ENCODE results near the gene CTIF. TPM values are rescaled to one million over a fixed set of nuclear protein-coding genes. Genes with fewer than 3 reads are reported as not detected.

Gene CTIF
- total RNA-seq, 2 donors from 2014 or later: 6.1 to 7.3 TPM

- no peak for ATAC-seq
- no peak for DNase-seq
- Mint-ChIP-seq H3K4me3 (no peak overlapping the region), H3K27me3 (no peaks in the 10 kb centered on the region), H3K36me3 (ENCODE audit: low read depth) (no peaks in the 10 kb centered on the region), H3K27ac (no peak overlapping the region), H3K4me1 (peaks cover 21% of the 10 kb centered on the region)
- H3K9me3 ChIP-seq (ENCODE audit: control insufficient read depth, low read length, poor library complexity, severe bottlenecking): no peaks in the 10 kb centered on the region
These were observed 251.5 kb downstream of the CTIF start for GRCh38 chr18:48790226-48790863.

DNA sequence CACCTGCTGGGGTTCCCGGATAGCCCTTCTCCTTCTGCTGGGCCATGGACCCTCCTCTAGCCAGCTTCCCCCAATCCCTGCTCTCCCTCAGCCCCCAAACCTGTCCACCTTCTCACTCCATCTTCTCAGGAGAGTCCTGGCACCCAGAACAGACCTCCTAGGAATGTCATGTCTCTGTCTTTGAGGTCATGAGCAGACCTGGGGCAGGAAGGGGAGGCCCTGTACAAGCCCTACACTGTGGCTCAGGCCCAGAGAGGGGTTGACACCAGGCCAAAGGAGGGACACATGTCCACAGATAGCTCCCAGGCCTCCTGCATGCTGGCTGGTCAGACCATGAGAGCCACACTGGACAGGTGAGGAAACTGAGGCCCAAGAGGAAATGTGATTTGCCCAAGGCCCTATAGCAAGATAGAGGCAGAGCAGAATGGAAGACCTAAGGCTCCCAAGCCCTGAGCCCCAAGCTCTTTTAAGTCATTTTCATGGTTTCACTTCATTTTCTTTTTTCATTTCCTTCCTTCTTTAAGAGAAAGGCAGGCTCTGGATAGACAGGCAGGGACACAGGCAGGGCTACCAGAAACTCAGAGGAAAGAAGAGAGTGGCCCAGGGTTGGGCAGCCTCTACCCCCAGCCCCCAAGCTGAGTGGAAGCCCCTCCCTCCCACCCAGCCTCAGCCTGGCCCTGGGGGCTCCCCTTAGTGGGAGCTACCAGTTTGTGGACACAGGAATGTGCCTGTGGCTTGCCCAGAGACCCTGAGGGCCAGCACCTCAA is 252.2 kb downstream of the CTIF start:
- no peaks in the 10 kb centered on the region for H3K9me3 ChIP-seq (ENCODE audit: control insufficient read depth, low read length, poor library complexity, severe bottlenecking)
- Mint-ChIP-seq H3K4me3 (no peak overlapping the region), H3K4me1 (peaks cover 21% of the 10 kb centered on the region), H3K27me3 (no peaks in the 10 kb centered on the region), H3K27ac (peak overlapping the region; percentile 25), H3K36me3 (ENCODE audit: low read depth) (no peaks in the 10 kb centered on the region)
- no peak for DNase-seq
- ATAC-seq: no peak

GRCh38 chr18:48791636-48792105 is 252.8 kb downstream of the CTIF start:
- DNase-seq (no peak), ATAC-seq (no peak)
- H3K27me3 Mint-ChIP-seq: no peaks in the 10 kb centered on the region
- H3K36me3 Mint-ChIP-seq (ENCODE audit: low read depth): no peaks in the 10 kb centered on the region
- no peak overlapping the region for H3K4me3 Mint-ChIP-seq
- peaks cover 18% of the 10 kb centered on the region for H3K4me1 Mint-ChIP-seq
- H3K27ac Mint-ChIP-seq: peak overlapping the region; percentile 25
- no peaks in the 10 kb centered on the region for H3K9me3 ChIP-seq (ENCODE audit: control insufficient read depth, low read length, poor library complexity, severe bottlenecking)

DNA sequence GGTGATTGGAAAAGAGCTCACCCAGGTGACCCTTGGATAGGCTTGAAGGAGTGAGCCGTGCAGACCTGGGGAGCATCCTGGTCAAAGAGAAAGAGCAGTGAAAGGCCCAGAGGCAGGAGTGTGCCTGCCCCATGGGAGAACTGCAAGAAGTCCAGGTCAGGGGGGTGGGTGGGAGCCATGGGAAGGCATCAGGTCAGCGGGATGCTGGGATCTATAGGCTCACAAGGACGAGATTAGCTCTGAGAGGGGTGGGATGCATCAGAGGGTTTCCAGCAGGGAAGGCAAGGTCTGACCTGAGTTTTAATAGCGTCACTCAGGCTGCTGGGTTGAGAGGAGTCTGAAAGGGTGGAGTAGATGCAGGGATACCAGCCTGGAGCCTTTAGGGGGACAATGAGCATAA is 253.3 kb downstream of the CTIF start:
- H3K27ac Mint-ChIP-seq: peak overlapping the region; percentile 25
- H3K9me3 ChIP-seq (ENCODE audit: control insufficient read depth, low read length, poor library complexity, severe bottlenecking): no peaks in the 10 kb centered on the region
- H3K4me1 Mint-ChIP-seq: peaks cover 14% of the 10 kb centered on the region
- ATAC-seq: no peak
- peak in 1 of 3 donors; percentile 1 for DNase-seq
- no peaks in the 10 kb centered on the region for H3K36me3 Mint-ChIP-seq (ENCODE audit: low read depth)
- no peak overlapping the region for H3K4me3 Mint-ChIP-seq
- H3K27me3 Mint-ChIP-seq: no peaks in the 10 kb centered on the region

DNA sequence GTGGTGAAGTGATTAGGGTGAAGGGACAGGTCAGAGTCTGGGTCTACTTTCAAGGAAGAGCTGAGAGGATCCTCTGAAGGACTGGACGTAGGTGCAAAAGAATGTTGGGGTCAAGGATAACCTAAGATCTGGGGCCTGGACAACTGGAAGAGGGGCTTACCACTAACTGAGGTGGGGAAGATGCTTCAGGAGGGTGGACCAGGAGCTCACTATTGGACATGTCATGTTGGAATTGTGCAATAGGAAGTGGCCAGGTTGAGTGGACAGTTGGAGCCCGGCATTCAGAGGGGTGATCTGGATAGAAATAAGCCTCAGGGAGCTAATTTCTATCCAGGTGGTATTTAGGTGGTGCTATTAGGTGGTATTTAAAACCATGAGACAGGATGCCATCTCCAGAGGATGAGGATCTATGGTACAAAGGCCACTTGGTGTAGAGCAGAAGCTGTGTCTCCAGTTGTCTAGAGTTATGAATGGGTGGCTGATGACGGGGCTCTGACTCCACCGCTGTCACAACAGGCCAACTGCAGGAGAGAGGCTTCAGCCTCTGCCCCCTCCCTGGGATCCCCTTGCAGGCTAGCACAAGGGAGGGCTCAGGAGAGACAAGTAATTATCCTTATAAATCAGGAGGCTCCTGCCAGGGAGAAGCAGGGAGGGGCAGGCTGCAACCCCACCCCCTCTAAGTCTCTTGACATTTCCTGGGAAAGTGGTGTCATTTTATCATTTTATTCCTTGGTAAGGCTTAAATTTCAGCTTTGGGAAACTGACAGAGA is 254.0 kb downstream of the CTIF start:
- Mint-ChIP-seq H3K4me1 (peaks cover 13% of the 10 kb centered on the region), H3K36me3 (ENCODE audit: low read depth) (no peaks in the 10 kb centered on the region), H3K4me3 (no peak overlapping the region), H3K27me3 (no peaks in the 10 kb centered on the region), H3K27ac (no peak overlapping the region)
- ATAC-seq: no peak
- DNase-seq: no peak
- no peaks in the 10 kb centered on the region for H3K9me3 ChIP-seq (ENCODE audit: control insufficient read depth, low read length, poor library complexity, severe bottlenecking)

DNA sequence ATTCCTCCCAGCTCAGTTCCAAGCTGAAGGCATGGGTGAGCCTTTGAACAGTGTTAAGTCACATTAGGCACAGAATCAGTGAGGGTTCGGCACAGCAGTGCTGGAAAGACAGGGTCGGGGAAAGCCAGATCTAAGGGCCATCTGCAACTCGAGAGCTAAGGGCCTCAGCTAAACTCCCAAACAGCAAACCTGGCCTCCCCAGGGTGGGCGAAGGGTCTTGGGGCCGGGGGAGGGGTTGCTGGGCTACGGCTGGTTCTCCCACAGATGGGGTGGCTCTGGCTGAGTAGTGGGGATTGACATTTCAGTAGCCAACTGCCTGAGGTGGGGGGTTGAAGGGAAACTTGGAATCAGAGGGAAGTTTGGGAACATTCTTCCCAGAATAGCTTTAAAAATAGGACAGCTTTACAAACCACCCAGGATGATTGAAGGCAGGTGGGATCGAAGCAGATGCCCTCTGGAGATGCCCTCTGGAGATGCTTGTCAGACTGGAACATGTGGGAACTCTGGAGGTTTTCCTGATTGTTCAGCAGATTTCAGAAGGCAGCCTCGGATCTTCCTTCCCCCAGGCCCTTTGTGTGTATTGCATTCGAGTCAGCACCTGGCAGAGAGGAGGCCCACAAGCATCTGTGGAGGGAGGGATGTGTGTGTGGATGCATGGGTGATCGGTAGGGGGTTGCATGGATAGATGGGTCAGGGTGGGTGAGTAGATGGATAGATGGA is 255.6 kb downstream of the CTIF start:
- Mint-ChIP-seq H3K27ac (no peak overlapping the region), H3K4me1 (peaks cover 15% of the 10 kb centered on the region), H3K4me3 (no peak overlapping the region), H3K36me3 (ENCODE audit: low read depth) (no peaks in the 10 kb centered on the region), H3K27me3 (no peaks in the 10 kb centered on the region)
- H3K9me3 ChIP-seq (ENCODE audit: control insufficient read depth, low read length, poor library complexity, severe bottlenecking): no peaks in the 10 kb centered on the region
- no peak for ATAC-seq
- DNase-seq: peak in 1 of 3 donors; percentile 1

- H3K27ac Mint-ChIP-seq: no peak overlapping the region
- H3K36me3 Mint-ChIP-seq (ENCODE audit: low read depth): no peaks in the 10 kb centered on the region
- DNase-seq (peak in 1 of 3 donors; percentile 6), ATAC-seq (no peak)
- peaks cover 19% of the 10 kb centered on the region for H3K4me1 Mint-ChIP-seq
- H3K9me3 ChIP-seq (ENCODE audit: control insufficient read depth, low read length, poor library complexity, severe bottlenecking): no peaks in the 10 kb centered on the region
- H3K27me3 Mint-ChIP-seq: no peaks in the 10 kb centered on the region
- no peak overlapping the region for H3K4me3 Mint-ChIP-seq
These were observed 256.9 kb downstream of the CTIF start for GRCh38 chr18:48795696-48796095.

DNA sequence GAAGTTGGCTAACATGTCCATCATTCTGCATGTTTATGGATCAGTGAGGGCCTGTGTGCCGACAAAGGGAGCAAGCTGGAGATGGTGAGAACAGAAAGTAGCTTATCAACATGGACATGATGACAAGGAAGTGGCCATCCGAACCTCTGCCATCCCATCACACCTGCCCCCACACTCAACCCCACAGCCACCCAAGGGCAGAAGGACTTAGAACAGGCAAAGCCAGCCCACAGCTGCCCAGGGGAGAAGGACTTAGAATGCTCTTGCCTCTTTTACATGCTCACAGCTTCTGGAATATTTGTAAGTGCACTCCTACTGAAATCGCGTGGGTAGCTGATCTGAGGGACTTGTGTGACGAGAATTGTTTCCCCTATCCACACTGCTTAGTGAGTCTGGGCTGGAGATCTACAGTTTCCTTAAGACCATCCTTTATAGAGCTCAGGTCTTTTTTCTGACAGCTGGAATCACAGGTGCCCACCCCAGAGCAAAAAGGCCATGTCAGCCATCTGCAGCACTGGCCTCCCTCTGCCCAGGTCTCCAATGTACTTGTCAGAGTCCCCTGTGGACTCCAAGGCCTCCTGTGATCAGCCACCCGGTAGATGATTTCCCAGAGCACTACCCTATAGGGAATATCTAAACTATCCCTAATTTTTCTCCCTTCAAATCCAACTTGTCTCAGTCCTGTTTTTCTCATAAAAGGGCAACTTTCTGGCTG is 257.8 kb downstream of the CTIF start:
- H3K27ac Mint-ChIP-seq: no peak overlapping the region
- H3K36me3 Mint-ChIP-seq (ENCODE audit: low read depth): no peaks in the 10 kb centered on the region

DNA sequence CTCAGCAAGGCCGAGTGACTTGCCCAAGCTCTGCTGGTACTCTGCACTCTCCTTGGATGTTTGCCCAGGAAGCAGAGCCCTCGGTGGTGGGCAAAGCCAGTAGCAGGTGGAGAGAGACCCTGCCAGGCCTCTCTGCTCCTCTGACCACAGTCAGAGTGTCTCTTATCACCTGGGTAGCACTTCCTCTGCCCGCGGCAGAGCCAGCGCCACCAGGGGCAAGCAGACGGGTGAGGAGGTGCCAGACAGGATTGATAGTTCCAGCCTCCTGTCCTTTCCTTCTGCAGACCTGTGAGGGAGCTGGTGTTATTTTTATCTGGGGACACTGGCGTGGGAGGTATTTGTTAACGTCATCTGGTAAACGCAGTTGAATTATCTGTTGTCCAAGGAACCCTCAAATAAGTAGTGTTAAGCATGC is 259.0 kb downstream of the CTIF start:
- no peaks in the 10 kb centered on the region for H3K27me3 Mint-ChIP-seq
- H3K4me3 Mint-ChIP-seq: no peak overlapping the region
- H3K4me1 Mint-ChIP-seq: peaks cover 15% of the 10 kb centered on the region
- DNase-seq (peak in 1 of 3 donors; percentile 4), ATAC-seq (no peak)
- no peaks in the 10 kb centered on the region for H3K36me3 Mint-ChIP-seq (ENCODE audit: low read depth)
- no peaks in the 10 kb centered on the region for H3K9me3 ChIP-seq (ENCODE audit: control insufficient read depth, low read length, poor library complexity, severe bottlenecking)
- H3K27ac Mint-ChIP-seq: peak overlapping the region; percentile 6

More for the DNA sequence above, 257.8 kb downstream of the CTIF start:
- Mint-ChIP-seq H3K27me3 (no peaks in the 10 kb centered on the region), H3K4me1 (peaks cover 18% of the 10 kb centered on the region), H3K4me3 (no peak overlapping the region)
- no peaks in the 10 kb centered on the region for H3K9me3 ChIP-seq (ENCODE audit: control insufficient read depth, low read length, poor library complexity, severe bottlenecking)
- DNase-seq: peak in 1 of 3 donors; percentile 4
- no peak for ATAC-seq

- H3K27ac Mint-ChIP-seq: peak overlapping the region; percentile 16
- H3K4me1 Mint-ChIP-seq: peaks cover 18% of the 10 kb centered on the region
- no peaks in the 10 kb centered on the region for H3K36me3 Mint-ChIP-seq (ENCODE audit: low read depth)
- H3K4me3 Mint-ChIP-seq: no peak overlapping the region
- ATAC-seq (no peak), DNase-seq (peak in 1 of 3 donors; percentile 6)
- no peaks in the 10 kb centered on the region for H3K9me3 ChIP-seq (ENCODE audit: control insufficient read depth, low read length, poor library complexity, severe bottlenecking)
- H3K27me3 Mint-ChIP-seq: no peaks in the 10 kb centered on the region
These were observed 259.8 kb downstream of the CTIF start for GRCh38 chr18:48798334-48799245.

DNA sequence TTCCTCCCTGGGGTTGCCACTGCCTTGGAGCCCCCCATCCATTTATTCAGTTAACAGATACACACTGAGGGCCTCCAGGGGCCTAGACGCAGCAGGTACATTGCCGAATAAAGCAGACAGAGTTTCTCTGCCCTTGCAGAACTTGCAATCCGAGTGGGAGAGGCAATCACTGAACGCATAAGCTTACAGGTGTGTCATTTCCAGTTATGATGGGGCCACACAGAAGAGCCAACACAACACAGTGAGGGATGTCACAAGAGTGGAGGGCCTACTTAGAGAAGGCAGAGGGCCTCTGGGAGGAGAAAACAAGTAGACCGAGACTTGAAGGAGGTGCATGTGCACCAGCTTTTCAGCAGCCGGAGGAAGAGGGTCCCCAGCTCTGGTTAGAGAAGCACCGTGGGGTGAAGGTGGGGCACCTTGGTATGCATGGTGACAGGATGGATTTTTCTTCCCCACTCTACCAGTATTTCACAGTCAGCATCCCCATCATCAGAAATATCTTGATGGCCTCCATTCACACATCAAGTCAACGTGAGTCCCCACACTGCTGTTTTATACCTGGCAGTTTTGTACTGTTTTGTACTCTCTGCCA is 261.0 kb downstream of the CTIF start:
- no peaks in the 10 kb centered on the region for H3K27me3 Mint-ChIP-seq
- no peak overlapping the region for H3K4me3 Mint-ChIP-seq
- peaks cover 18% of the 10 kb centered on the region for H3K4me1 Mint-ChIP-seq
- no peaks in the 10 kb centered on the region for H3K36me3 Mint-ChIP-seq (ENCODE audit: low read depth)
- DNase-seq (no peak), ATAC-seq (no peak)
- peak overlapping the region; percentile 16 for H3K27ac Mint-ChIP-seq
- H3K9me3 ChIP-seq (ENCODE audit: control insufficient read depth, low read length, poor library complexity, severe bottlenecking): no peaks in the 10 kb centered on the region

Data from T-helper 17 cell (primary cell).